ENCODE measurements around the gene SLC1A2.

- TF ChIP-seq POLR2A (IDR thresholded peaks at IDR 0.05) (no peak), CTCF (IDR thresholded peaks at IDR 0.05) (no peak)
Observed at GRCh38 chr11:35233518-35233917, 185.8 kb downstream of the SLC1A2 start.

Data from heart left ventricle (tissue), 13 donors.